Posterior vena cava (tissue), 2 donors: ENCODE measurements around the gene BSND. TPM values are rescaled to one million over a fixed set of nuclear protein-coding genes. Genes with fewer than 3 reads are reported as not detected.

Source experiments
- DNase-seq: peaks from one replicate; pipeline ENCODE4 v3.0.0-alpha.2; 2020; ENCODE audit warnings: low spot score
- intact Hi-C, 2 donors: fragments of 100-400 bp; cut with DNase I; formaldehyde crosslinking; loops; one replicate each; pipeline versions ENCODE4 v1.14.1 to v1.14.2; 2022 to 2023
- total RNA-seq, 2 donors: library from RNA; stranded (reverse); fragmentation: NEBNext Ultra II Directional; extraction: Animal tissue kit (Norgen Biotek cat#: 25700); gene quantifications; one replicate each; pipeline ENCODE4 v1.2.1, GENCODE V29; 2021
- donor health status: DM: yes; HTN: yes; CAD: no.
- donor health status: DM: yes; HTN: yes; CAD: no.

The BSND gene
- total RNA-seq, 2 donors from 2014 or later = not detected

DNA sequence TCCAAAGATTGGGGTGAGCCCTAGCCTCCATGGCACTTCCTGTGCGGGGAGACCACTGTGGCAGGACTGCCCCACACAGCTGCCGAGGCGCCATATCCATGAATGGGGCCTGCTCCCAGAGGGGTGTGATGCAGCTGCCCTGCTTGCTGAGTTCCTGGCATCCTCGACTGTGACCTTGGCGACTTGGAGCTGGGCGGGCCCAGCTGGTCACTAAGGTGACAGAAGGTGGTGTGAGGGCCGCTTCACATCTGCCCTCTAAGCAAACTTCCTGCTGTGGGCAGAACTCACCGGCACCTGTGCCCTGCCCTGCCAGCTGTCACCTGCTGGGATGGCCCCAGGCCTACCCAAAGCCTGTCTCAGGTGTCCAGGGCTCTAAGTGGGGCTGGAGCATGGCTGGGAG, 9.3 kb upstream of the BSND start:
- no peak for DNase-seq
- intact Hi-C loops = no loop called here

DNA sequence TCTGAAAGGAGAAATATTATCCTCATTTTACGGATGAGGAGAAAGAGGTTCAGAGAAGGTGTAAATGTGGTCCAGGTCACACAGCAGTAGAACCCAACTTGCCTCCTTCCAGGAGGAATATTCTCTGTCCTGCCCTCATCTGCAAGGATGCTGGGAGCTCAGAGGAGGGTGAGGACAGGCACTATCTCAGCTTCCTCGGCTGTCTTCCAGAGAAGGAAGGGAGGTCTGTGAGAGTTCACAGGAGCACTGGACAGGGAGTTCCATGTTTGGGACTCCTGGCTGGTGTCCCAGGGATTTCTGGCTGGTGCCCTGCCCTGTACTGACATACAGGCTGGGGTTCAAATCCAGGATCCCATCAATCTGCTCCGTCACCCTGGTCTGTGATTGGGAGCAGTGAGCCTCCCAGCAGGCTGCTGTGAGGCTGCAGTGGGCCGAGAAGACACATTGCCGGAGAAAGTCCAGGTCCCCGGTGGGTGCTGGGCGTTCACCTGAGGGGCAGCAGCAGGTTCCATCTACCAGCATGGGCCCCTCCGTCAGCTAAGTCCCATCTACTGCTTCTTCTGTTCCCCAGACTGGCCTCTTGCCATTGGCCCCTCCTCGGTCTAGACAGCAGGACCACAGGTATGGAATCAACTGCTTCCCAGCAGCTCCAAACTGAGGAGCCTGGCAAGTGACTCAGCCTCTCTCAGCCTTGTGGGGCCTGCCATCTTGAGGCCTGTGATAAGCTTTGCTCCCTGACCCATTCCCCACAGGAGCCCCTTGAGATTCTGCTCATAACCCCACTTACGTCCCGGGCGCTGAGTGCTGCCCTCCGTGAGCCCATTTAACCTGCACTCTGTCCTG, 8.5 kb upstream of the BSND start:
- DNase-seq = no peak
- intact Hi-C loops = no loop called here

DNA sequence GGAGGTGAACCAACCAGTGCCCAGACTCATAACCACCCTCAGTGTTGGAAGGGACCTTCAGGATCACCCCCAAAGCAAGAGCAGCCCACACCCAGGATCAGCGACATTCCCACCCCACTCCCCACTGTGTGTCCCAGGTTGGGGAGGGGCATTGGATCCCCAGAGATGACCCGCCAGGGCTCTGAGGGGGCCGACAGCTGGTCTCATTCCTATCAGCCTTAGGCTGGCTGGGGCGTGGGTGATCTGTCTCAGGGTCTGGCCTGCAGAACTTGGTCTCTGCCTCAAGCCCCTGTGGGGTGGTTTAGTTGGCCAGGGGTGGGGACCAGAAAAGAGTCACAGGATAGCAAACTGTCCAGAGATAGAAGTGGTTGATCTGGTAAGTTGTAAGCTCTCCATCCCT, 7.8 kb upstream of the BSND start:
- no peak for DNase-seq
- intact Hi-C loops = no loop called here

DNA sequence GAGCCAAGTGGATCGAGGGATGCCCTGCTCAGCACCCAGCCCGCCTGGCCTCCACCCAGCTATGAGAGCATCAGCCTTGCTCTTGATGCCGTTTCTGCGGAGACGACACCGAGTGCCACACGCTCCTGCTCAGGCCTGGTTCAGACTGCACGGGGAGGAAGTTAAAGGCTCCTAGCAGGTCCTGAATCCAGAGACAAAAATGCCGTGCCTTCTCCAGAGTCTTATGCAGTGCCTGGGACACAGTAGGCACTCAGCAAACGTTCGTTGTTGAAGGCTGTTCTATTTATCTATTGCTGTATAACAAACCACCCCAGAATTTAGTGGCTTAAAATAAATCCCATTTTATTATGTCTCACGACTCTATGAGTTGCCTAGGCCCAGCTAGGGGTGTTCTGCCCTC, 6.8 kb upstream of the BSND start:
- DNase-seq = no peak
- intact Hi-C loops = no loop called here

DNA sequence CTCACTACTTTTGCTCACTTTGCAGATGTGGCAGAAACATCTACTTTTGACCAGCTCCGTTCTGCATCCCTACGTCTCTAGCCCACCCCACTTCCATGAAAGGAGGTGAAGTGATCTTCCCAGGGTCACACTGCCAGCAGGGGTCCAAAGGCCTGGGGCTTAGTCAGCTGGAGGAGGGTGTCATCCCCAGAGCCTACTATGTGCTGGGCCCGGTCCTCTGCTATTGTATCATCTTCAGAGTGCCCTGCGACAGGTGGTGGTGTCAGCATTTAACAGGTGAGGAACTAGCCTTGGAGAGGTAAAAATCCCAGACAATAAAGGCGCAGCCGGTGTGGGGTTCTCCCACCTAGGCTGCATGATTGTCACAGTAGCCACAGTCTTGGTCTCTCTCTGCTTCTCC, 5.6 kb upstream of the BSND start:
- DNase-seq = no peak
- intact Hi-C loops = no loop called here

DNA sequence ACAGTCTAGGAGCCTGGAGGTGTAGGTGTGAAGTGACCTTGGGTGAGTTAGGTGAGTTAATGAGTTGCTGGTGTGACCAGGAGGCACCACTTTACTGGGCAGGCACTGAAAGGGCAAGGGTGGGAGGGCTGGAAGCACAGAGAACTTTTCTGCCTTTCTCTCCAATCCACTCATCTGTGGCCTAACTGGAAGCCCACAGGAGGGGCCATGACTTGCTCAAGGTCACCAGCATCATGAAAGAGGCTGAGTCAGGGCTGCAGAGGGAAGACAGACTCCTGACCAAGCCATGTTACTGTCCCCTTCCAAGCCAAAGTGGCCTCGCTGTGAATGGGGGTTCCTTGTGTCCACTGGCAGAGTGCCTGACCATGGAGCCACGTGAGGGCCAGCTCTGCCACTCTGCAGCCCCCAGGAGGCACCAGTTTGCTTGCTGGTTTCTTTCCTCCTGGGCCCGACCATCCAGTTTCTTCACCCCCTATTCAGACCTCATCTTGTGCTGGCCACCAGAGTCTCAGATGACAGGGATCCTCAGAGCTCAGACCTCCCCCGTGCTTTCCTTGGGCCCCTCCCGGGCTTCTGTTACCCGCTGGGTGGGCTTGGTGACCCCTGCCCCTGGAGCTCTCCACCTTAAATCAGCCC, 4.3 kb upstream of the BSND start:
- intact Hi-C loops = no loop called here
- no peak for DNase-seq

DNA sequence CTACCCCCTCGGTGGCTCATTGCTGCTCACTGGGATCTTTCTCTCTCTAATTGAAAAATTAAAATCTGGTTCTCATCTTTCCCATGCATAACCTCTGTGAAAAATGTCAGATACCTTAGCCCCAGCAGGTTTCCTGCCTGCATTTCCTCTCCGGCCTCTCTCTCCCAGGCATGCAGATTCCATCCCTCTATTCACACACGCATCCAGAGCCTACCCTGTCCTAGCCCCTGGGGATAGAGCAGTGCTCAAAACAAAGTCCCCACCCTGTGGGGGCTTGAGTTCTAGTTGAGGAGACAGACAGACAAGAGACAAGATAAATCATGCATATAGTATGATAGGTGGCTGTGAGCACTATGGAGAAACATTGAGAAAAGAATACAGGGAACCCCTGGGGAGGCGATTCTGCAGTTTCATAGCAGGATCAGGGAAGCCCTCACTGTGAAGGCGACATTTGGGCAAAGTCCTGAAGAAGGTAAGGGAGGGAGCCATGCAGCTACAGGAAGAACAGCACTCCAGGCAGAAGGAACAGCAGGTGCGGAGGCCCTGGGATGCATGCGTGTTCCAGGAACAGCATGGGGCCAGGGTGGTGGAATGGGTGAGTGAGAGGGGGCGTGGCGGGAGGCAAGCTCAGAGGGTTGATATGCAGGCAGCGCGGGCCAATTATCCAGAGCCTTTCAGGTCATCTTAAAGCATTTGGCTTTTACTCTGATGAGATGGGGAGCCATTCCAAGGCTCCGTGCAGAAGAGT, 3.5 kb upstream of the BSND start:
- intact Hi-C loops = loop anchor here in 1 of 2 donors (5.0 kb wide), 2 partner anchors 48 to 1242 kb away; no protein-coding TSS in a partner anchor
- DNase-seq = no peak

DNA sequence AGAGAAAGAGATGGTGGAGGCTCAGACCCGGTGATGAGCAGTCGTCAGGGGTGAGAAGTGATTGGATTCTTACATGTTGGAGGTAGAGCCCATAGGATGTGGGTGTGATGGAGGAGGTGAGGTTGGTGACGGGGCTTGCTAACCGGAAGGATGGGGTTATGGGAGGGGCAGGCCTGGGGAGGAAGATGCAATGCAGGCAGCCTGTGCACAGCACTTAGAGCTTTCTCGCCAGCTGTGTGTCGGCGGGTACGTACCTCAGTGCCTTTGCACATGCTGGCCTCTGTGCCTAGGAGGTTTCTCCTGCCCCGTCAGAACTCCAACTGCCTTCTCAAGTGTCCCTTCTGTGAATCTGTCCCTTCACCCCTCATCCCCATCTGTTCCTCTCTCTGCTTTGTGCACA, 2.9 kb upstream of the BSND start:
- no peak for DNase-seq
- intact Hi-C loops = loop anchor here (2.0 to 5.0 kb wide), 3 partner anchors 45 to 1241 kb away; no protein-coding TSS in a partner anchor

DNA sequence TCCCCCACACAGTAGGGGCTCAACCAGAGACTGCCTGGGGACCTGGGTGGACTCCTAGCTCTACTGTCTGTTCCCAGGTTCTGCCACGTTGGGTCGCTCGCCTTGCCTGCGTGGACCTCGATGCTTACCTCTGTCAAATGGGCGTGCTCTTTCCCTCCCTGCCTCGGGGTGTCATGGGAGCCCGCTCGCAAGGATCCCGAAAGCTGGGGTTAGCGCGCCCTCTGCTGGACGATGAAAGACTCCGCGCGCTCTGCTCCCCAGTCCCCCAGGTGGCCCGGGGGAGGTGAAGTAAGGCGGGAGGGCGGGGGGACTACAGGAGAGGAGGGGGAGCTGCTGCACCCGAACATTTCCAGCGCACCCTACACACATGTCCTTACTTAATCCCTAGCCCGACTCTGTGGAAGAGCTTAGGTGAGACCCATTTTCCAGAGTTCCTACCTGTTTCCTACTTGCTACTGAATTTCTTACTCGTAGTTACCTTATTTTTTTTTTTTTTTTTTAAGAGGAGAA, 2.3 kb upstream of the BSND start:
- peak; percentile 94 for DNase-seq
- intact Hi-C loops = loop anchor here (2.0 to 5.0 kb wide), 3 partner anchors 46 to 1241 kb away; no protein-coding TSS in a partner anchor

DNA sequence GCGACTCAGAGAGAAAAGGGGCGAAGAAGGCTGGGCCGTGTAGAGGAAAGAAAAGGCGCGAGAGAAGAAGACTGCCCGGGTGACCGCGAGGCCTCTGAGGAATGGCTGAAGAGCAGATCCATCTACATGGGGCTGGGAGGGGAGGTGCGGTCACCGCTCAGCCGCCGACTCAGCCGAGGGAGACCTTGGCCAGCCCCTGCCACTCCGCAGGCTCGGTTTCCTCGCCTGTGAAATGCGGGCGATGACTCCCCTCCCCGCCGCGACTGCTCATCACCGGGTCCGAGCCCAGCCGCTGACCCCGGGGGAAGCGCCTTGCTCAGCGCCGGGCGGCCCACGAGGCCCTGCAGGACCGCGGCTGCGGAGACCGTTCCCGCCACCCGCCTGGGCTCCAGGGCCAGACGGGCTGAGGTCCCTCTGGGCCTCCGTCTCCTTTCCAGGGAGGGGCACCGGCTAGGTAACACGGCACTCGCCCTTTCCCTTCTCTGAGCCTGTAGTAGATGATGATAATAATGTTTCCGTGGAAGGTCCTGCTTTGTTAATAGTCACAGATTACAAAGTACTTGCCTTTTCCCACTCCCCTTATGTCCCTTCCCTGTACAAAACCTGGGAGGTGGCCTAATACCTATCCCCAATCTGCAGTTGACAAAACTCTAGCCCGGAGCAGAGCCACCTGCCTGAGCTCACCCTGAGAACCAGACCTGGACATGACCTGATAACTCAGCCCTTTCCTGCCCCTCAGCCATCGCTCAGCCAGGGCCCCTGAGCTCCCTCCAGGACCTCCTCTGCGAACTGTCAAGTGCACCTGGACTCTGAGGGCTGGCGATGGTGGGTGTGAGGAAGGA, 1.6 kb upstream of the BSND start:
- intact Hi-C loops = loop anchor here (2.0 to 5.0 kb wide), 3 partner anchors 46 to 1240 kb away; no protein-coding TSS in a partner anchor
- DNase-seq = no peak

DNA sequence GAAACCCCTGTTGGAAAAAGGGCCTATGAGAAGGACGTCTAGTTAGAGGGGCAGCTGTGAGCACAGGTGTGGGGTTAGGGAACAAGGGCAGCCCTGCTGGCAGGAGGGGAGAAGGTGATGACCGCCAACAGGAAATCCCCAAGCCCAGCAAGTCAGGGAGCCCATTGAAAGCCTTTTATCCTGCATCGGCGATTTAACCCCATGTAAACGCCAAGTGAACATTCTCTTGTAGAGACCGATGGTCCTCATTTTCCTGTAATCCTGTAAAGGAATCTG, 1.1 kb upstream of the BSND start:
- DNase-seq = no peak

DNA sequence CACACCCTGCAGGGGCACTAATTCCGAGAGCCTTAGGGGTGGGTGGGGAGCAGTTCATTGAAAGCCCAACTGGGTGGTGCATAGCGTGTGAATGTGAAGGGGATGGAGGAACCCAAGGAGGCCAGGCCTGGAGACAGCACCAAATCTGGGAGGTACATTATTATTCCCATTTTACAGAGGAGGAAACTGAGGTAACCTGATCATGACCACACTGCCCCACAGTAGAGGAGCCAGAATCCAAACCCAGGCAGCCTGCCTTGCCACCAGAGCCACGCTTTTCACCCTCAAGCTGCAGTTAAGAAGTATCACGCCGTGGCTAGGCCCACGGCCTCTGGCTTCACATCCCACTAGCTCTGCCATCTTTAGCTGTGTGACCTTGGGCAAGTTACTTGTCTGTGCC, 633 bp upstream of the BSND start:
- intact Hi-C loops = loop anchor here in 1 of 2 donors (5.0 kb wide), 2 partner anchors 51 to 1239 kb away; no protein-coding TSS in a partner anchor

More for the DNA sequence above, 1.1 kb upstream of the BSND start:
- intact Hi-C loops = loop anchor here (2.0 to 5.0 kb wide), 3 partner anchors 47 to 1240 kb away; no protein-coding TSS in a partner anchor

DNA sequence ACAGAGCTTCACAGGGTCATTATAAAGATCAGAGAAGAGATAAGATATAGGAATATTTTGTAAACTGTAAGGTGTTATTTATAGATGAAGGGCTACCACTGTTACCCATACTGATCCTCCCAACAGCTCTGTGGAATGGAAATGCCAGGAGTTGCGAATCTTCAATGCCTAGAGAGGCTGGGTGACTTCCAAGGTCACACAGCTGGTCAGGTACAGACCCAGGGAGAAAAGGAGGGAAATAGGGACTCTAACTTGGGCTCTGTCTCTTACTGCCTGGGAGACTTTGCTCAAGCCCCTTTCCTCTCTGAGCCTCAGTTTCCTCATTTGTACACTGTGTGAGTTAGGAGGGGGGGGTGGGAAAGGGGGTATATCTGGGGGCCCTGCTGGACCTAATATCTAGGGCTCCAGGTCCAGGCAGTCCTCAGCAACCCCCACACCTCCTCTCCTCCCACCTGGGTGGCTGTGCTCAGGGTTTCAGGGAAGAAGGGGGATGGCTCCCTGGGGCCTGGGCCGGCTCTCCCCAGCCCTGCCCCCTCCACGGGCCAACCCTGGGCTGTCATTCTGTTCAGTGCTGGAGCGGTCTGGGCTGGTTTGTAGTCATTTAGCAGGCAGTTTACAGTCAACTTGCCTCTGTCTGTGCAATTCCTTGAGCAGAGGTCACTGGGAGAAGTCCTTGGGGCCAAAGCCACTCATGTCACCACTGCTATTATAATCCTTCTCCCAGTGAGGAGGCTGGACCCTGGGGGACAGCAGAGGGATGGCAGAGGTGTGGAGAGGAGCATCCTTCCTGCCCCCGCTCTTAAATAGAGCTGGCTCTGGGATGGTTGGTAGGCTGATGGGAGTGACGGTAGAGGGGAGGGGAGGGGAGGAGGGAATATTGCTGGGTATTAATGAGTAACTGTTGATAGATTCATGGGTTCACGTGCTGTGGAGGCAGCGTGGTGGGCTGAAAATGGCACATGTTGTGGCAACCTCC, 1.7 kb downstream of the BSND start:
- DNase-seq = no peak

More for the DNA sequence above, 633 bp upstream of the BSND start:
- no peak for DNase-seq

DNA sequence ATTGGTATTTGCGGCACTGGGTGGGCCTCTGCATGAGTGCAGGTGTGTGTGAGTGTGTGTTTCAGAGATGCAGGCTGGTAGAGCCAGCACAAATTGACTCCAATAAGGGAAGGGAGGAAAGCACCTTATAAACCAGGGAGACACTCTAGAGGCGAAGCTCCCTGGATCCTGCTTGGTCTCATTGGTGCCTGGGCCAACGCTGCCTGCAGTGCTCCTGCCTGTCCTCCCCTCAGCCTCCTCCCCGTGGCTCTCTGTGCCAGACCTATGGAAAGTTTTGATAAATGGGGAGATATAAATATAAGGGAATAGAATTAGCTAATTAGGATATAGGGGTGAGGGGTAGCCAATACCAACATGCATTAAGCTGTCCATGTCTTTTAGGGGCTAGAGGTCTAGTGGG, 2.6 kb downstream of the BSND start:
- intact Hi-C loops = no loop called here
- DNase-seq = no peak

More for the DNA sequence above, 1.7 kb downstream of the BSND start:
- intact Hi-C loops = no loop called here

DNA sequence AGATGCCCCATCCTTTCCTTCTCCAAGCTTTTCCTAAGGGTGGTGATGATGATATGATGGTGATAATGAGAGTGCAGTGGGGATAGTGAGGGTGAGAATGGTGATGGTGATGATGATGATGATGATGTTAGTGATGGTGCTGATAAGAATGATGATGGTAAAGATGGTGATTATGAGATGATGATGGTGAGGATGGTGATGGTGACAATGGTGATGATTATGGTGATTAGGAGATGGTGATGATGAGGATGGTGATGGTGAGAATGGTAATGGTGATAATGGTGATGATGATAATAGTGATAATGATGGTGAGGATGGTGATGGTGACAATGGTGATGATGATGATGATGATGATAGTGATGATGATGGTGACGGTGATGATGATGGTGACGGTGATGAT, 4.0 kb downstream of the BSND start:
- intact Hi-C loops = no loop called here
- DNase-seq = no peak

DNA sequence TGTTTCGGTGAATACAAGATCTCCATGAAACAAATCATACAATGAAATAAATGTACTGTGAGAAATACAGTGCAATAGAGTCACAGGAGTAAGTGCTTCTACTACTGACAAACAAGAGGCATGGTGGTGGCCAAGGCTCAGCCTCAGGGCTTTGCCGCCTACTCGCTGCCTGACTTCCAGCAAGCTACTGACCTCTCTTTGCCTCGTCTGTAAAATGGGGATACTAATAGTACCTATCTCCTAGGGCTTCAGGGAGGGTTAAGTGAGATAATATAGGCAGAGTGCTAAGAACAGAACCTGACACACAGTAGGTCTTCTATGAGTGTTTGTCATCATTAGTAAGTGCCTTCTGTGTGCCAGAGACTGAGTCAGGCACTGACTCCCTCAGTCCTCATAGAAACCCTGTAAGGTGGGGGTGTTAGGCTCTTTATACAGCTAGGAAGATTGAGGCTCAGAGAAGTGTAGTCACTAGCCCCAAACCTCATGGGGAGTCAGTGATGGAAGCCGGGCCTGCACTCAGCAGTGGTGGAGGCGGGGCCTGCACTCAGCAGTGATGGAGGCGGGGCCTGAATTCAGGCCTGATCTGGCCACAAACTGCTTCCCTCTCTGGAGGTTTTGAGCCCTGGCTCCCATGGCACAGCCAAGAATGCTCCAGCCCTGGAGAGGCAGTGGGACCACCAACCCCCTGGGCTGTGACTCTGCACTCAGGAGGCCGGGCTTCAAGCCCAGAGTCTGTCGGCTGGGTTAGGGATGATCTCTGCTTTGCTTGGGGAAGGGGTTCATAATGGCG, 6.8 kb downstream of the BSND start:
- peak; percentile 67 for DNase-seq
- intact Hi-C loops = no loop called here

DNA sequence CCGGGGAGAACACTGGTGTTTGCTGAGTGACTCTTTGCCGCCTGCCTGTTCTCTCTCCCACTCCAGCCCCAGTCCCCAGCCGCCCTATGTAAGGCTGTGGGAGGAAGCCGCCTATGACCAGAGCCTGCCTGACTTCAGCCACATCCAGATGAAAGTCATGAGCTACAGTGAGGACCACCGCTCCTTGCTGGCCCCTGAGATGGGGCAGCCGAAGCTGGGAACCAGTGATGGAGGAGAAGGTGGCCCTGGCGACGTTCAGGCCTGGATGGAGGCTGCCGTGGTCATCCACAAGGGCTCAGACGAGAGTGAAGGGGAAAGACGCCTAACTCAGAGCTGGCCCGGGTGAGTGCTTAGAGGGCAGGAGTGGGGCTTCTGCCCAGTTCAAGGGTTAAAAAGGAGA, 8.2 kb downstream of the BSND start:
- DNase-seq = peak; percentile 76
- intact Hi-C loops = no loop called here
